ACHN (cell line): ENCODE measurements around the gene ARL17B.
"Not testable (repeated sequence)": the region's sequence is repeated elsewhere in the genome, so short reads cannot be mapped to it uniquely, and the experiment has no call there.

ENCODE experiments used
- DNase-seq: peaks from one replicate; pipeline ENCODE4 v3.0.0-alpha.2; 2015
- in situ Hi-C: cut with HindIII; loops from 2 replicates; pipeline ENCODE4 v1.10.0; 2017; ENCODE audit warnings: low sequenced_read_pairs, low pct_ligation_motif_present, low pct_unique_long_range_greater_than_20kb

ARL17B gene

GRCh38 chr17:46262271-46262670 lies 99.3 kb downstream of the ARL17B start:
- DNase-seq, result no peak
- in situ Hi-C loops, result no loop called here

GRCh38 chr17:46259845-46260661 lies 101.5 kb downstream of the ARL17B start:
- peak; percentile 46 for DNase-seq
- in situ Hi-C loops, result not testable (repeated sequence)

GRCh38 chr17:46256369-46256768 lies 105.2 kb downstream of the ARL17B start:
- in situ Hi-C loops, DNase-seq: not testable (repeated sequence)

- DNase-seq, in situ Hi-C loops: not testable (repeated sequence)
These were observed 107.4 kb downstream of the ARL17B start for GRCh38 chr17:46254215-46254614.

- in situ Hi-C loops, result not testable (repeated sequence)
- peak; percentile 42 for DNase-seq
These were observed 107.8 kb downstream of the ARL17B start for GRCh38 chr17:46253722-46254121.

- in situ Hi-C loops, DNase-seq: not testable (repeated sequence)
These were observed 108.8 kb downstream of the ARL17B start for GRCh38 chr17:46252804-46253203.

- in situ Hi-C loops, DNase-seq: not testable (repeated sequence)
These were observed 112.4 kb downstream of the ARL17B start for GRCh38 chr17:46249153-46249552.

- DNase-seq, in situ Hi-C loops: not testable (repeated sequence)
These were observed 116.4 kb downstream of the ARL17B start for GRCh38 chr17:46244949-46245768.

GRCh38 chr17:46244339-46244913 lies 117.1 kb downstream of the ARL17B start:
- DNase-seq, in situ Hi-C loops: not testable (repeated sequence)

- DNase-seq, in situ Hi-C loops: not testable (repeated sequence)
These were observed 117.6 kb downstream of the ARL17B start for GRCh38 chr17:46243928-46244327.

GRCh38 chr17:46243505-46243904 lies 118.1 kb downstream of the ARL17B start:
- DNase-seq, in situ Hi-C loops: not testable (repeated sequence)

- in situ Hi-C loops, DNase-seq: not testable (repeated sequence)
These were observed 130.2 kb downstream of the ARL17B start for GRCh38 chr17:46231359-46231758.

- in situ Hi-C loops, result not testable (repeated sequence)
These were observed 136.2 kb downstream of the ARL17B start for GRCh38 chr17:46225274-46225794.

GRCh38 chr17:46224864-46225263 lies 136.7 kb downstream of the ARL17B start:
- in situ Hi-C loops, DNase-seq: not testable (repeated sequence)

More at GRCh38 chr17:46225274-46225794, 136.2 kb downstream of the ARL17B start:
- DNase-seq, result peak; percentile 91
